Fibroblast of mammary gland (primary cell): ENCODE results near the gene PTPRM.

Experiments
- DNase-seq: peaks from one replicate; pipeline ENCODE4 v3.0.0-alpha.2; 2010; ENCODE audit warnings: low read depth
- H3K4me3 ChIP-seq: 2 replicates; pipeline ENCODE4 v1.5.1; 2011; ENCODE audit warnings: low read depth, mild to moderate bottlenecking, low read length, moderate library complexity; ENCODE audit not compliant: control insufficient read depth
- TF ChIP-seq, protein P1 (sequence below): conservative IDR thresholded peaks from 2 replicates; pipeline ENCODE4 v1.5.1; 2011; ENCODE audit warnings: low read depth, low read length, inconsistent platforms; ENCODE audit not compliant: control insufficient read depth, insufficient read depth

PTPRM gene

DNA sequence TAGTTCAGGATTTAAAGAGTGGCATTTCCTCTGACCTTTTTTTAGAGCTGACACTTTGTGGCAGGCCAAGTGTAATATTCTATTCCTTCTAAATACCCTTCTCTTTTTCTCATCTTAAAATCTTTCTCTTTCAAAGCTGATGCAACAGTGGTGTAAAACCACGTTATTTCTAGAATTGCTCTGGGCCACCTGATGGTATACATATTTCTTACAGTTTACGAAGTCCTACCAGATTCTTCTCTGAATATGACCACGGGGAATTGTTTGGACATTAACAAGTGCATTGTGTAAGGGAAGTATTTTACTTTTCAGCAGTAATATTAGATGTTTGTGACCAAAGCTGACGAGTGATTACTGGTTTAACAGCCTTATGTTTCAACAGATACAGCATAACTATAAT is 109.9 kb downstream of the PTPRM start:
- TF ChIP-seq, protein P1, sequence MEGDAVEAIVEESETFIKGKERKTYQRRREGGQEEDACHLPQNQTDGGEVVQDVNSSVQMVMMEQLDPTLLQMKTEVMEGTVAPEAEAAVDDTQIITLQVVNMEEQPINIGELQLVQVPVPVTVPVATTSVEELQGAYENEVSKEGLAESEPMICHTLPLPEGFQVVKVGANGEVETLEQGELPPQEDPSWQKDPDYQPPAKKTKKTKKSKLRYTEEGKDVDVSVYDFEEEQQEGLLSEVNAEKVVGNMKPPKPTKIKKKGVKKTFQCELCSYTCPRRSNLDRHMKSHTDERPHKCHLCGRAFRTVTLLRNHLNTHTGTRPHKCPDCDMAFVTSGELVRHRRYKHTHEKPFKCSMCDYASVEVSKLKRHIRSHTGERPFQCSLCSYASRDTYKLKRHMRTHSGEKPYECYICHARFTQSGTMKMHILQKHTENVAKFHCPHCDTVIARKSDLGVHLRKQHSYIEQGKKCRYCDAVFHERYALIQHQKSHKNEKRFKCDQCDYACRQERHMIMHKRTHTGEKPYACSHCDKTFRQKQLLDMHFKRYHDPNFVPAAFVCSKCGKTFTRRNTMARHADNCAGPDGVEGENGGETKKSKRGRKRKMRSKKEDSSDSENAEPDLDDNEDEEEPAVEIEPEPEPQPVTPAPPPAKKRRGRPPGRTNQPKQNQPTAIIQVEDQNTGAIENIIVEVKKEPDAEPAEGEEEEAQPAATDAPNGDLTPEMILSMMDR = no peak
- no peak overlapping the region for H3K4me3 ChIP-seq
- DNase-seq = no peak

DNA sequence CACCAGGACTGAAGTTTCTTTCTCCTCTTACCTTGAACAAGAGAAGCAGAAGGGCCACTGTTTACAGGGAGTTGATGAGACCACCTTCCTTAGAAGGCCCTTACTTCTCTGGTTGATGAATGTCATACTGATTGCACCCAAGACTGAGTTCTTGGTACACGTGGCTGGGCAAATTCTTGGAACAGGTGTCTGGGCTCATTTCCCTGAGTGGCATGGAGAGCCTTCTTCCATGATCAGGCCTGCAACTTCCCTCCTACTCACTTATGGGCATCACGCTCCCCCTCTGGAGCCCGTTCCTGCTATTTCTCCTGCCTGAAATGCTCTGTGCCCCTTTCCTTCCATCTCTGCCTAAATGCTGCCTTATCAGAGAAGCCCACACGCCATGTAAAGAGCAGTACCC is 110.3 kb downstream of the PTPRM start:
- no peak overlapping the region for H3K4me3 ChIP-seq
- no peak for DNase-seq
- TF ChIP-seq, protein P1 = no peak

DNA sequence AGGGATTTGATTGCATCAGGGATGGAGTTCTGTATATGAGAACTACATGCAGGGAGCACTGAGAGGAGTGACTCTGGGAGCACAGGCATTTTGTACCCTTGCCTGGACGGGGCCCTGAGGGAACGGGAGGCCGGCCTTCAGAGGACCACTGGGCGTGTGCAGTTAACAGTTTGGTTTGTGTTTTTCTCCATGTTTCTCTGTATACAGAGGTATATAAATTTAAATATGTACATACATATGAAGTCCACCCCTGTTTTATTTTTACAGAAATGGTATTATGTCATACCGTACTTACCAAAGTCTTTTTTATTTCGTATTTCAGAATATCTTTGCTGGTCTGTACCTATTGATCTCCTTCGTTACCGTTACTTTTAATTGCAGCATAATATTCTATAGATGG is 111.3 kb downstream of the PTPRM start:
- H3K4me3 ChIP-seq = no peak overlapping the region
- no peak for DNase-seq
- TF ChIP-seq, protein P1 = no peak

DNA sequence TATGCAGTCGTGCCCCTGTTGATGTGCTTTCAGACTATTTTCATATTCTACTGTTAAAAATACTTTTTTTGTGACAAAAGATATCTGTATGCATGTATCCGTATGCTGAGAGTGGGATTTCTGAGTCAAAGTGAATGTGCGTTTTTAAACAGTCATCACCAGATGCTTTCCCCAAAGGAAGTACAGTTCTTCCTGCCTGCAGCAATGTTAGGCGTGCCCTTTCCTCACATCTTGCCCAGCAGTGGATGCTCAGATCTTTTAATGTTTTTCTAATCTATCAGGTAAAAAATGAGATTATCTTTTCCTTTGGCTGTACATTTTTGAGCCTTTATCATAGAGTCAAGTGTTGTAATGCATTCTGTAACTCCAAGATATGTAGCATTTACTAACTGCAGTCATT is 111.7 kb downstream of the PTPRM start:
- TF ChIP-seq, protein P1 = no peak
- DNase-seq = no peak
- no peak overlapping the region for H3K4me3 ChIP-seq

DNA sequence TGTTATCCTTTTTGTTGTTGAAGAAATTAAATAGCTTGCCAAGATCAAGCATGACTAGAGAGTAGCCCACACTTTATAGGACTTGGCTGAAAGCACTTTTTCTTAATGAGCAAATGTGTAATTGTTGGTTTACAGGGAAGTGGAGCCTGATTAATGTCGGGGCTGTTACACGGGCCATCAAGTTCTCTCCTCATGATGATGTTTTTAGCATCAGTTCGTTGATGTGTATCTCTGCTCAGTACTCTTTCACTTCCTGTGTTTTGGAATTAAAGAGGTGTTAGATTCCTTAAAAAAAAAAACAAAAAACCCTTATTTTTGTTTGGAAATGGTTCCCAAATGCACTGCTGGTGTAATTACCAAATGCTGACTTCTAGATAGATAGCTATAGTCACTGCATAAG is 114.2 kb downstream of the PTPRM start:
- TF ChIP-seq, protein P1 = no peak
- DNase-seq = no peak
- no peak overlapping the region for H3K4me3 ChIP-seq

DNA sequence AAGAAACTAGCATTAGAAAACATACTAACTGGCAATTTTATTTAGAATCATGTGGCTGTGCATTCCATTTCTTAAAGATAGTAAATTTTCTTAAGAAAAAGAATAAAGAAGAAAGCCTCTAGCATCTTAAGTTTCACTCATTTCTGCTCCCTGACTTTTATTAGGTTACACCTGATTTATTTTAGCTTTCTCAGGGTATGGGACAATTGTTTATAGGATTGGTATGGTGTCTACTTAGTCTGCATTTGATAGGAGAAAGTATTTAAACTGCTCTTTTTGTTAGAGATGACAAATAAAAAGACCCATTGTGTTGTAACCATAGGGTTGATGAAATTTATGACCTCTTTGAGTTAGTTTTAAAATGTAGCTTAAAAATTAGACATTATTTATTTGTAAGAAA is 115.2 kb downstream of the PTPRM start:
- no peak for DNase-seq
- H3K4me3 ChIP-seq = no peak overlapping the region
- TF ChIP-seq, protein P1 = no peak

DNA sequence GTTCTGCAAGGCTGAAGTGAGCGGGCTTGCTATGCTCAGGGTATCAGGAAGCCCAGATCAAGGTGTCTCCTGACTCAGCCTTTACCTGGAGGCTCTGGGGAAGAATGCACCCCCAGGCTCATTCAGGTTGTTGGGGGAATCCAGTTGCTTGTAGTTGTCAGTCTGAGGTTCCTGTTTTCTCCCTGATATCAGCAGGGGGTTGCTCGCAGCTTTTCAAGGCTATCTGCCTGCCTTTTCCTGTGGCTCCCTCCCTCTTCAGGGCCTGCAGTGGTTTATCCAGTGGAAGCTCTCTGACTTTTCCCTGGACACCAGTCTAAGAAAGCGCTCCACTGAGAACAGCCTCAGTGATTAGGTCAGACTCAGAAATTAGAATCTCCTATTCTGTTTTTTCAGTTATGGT is 116.6 kb downstream of the PTPRM start:
- no peak overlapping the region for H3K4me3 ChIP-seq
- TF ChIP-seq, protein P1 = no peak
- DNase-seq = no peak
